HepG2 (cell line): ENCODE results near the gene PPP1R9B. TPM values are rescaled to one million over a fixed set of nuclear protein-coding genes. Genes with fewer than 3 reads are reported as not detected.

Source experiments
- ATAC-seq: fragments of 200-7000 bp; cut with Tn5 transposase; 3 replicates; pipeline ENCODE4 v1.9.1; 2020; ENCODE audit warnings: mild to moderate bottlenecking, moderate library complexity
- BruUV-seq: library from RNA; stranded (reverse); fragments of 400-500 nt; replicated peaks from 2 replicates; lab custom pipeline; 2021; lab: Mats Ljungman, UMichigan
- CTCF ChIA-PET: fragments of 300-600 bp; formaldehyde crosslinking; extraction: SDS; loops from one replicate; lab custom pipeline; 2021; ENCODE audit warnings: low total read pairs, inconsistent platforms, low intra/inter-chr PET ratio; lab: Yijun Ruan, JAX
- POLR2A ChIA-PET: fragments of 350-600 bp; sonication (Branson Sonifier 250); formaldehyde crosslinking; loops from one replicate; lab custom pipeline; 2020; ENCODE audit warnings: antibody characterized with exemption, inconsistent platforms; lab: Yijun Ruan, JAX
- DNase-seq: peaks from one replicate; pipeline ENCODE4 v3.0.0-alpha.2; 2015; ENCODE audit warnings: low spot score
- FAIRE-seq: peaks from 3 replicates; lab custom pipeline; 2011; peaks lifted over from hg19 to GRCh38; lab: Jason Lieb, UNC
- H2AFZ ChIP-seq: one replicate; pipeline ENCODE4 v1.6.1; 2011; ENCODE audit warnings: low read length, inconsistent platforms
- H3K27ac ChIP-seq: fragments of 300-600 bp; 3 replicates; pipeline ENCODE4 v1.8.0; 2011; ENCODE audit warnings: mixed run types, mild to moderate bottlenecking, mixed read lengths, low read length, inconsistent platforms; ENCODE audit not compliant: insufficient read depth; ENCODE audit errors: extremely low read length
- H3K27me3 ChIP-seq, 2 experiments: fragments of 200-600 bp in 1 of 2; 2 replicates in 1 of 2; 3 replicates in 1 of 2; pipeline versions ENCODE4 v1.6.0 to v1.8.0; 2011; ENCODE audit warnings: low read length in 2 of 2, mild to moderate bottlenecking in 2 of 2, moderate library complexity in 2 of 2, inconsistent platforms in 1 of 2; ENCODE audit not compliant: insufficient read depth in 2 of 2, control insufficient read depth in 1 of 2
- H3K36me3 ChIP-seq, 2 experiments: fragments of 200-600 bp in 1 of 2; replicated peaks in 1 of 2; 2 replicates in 1 of 2; 3 replicates in 1 of 2; pipeline versions ENCODE4 v1.5.1 to v1.8.0; 2011; ENCODE audit warnings: low read length in 2 of 2, inconsistent platforms in 1 of 2; ENCODE audit not compliant: insufficient read depth in 2 of 2, control insufficient read depth in 1 of 2
- H3K4me1 ChIP-seq: 2 replicates; pipeline ENCODE4 v1.5.1; 2012; ENCODE audit warnings: low read length, inconsistent platforms; ENCODE audit not compliant: insufficient read depth
- H3K4me2 ChIP-seq: 2 replicates; pipeline ENCODE4 v1.6.0; 2011; ENCODE audit warnings: low read depth, low read length, inconsistent platforms
- H3K4me3 ChIP-seq, 3 experiments: fragments of 200-600 bp in 1 of 3; sonication (generic), shearing (Covaris generic) in 1 of 3; replicated peaks in 1 of 3; 2 replicates each; pipeline ENCODE4 v1.5.1; 2011 to 2016; ENCODE audit warnings: low read length in 3 of 3, inconsistent platforms in 2 of 3, low read depth in 2 of 3, mild to moderate bottlenecking in 2 of 3, control low read depth in 1 of 3, mixed read lengths in 1 of 3; ENCODE audit not compliant: insufficient read depth in 1 of 3
- H3K79me2 ChIP-seq: one replicate; pipeline ENCODE4 v1.6.1; 2011; ENCODE audit warnings: low read length, inconsistent platforms; ENCODE audit not compliant: insufficient read depth
- H3K9ac ChIP-seq: 2 replicates; pipeline ENCODE4 v1.6.0; 2011; ENCODE audit warnings: mild to moderate bottlenecking, low read depth, low read length, inconsistent platforms; ENCODE audit not compliant: insufficient read depth
- H3K9me3 ChIP-seq: 2 replicates; pipeline ENCODE4 v1.5.1; 2012; ENCODE audit warnings: mild to moderate bottlenecking, low read length
- H4K20me1 ChIP-seq: 2 replicates; pipeline ENCODE4 v1.6.0; 2011; ENCODE audit warnings: inconsistent platforms, mild to moderate bottlenecking, low read length, moderate library complexity; ENCODE audit not compliant: insufficient read depth
- CREB3 ChIP-seq: sonication (generic); formaldehyde crosslinking; IDR thresholded peaks from 2 replicates; pipeline ENCODE4 v1.5.0; 2020; ENCODE audit warnings: missing genetic modification reagents
- GABPB1 ChIP-seq: IDR thresholded peaks from 2 replicates; pipeline ENCODE4 v1.6.1; 2016; ENCODE audit warnings: mild to moderate bottlenecking, missing genetic modification reagents, moderate library complexity, missing compliant biosample characterization
- HDAC1 ChIP-seq: sonication (generic); formaldehyde crosslinking; IDR thresholded peaks from 2 replicates; pipeline ENCODE4 v1.5.1; 2020; ENCODE audit warnings: mild to moderate bottlenecking, missing genetic modification reagents
- HNRNPLL ChIP-seq: fragments of 200-400 bp; formaldehyde crosslinking; IDR thresholded peaks from 2 replicates; pipeline ENCODE4 v1.6.1; 2017; ENCODE audit warnings: mild to moderate bottlenecking, low read depth, low read length; ENCODE audit not compliant: poor library complexity, severe bottlenecking
- NPAS2 ChIP-seq: sonication (generic); formaldehyde crosslinking; IDR thresholded peaks from 2 replicates; pipeline ENCODE4 v1.8.0; 2022; ENCODE audit warnings: mild to moderate bottlenecking, missing genetic modification reagents, borderline replicate concordance
- NRL ChIP-seq: sonication (generic); formaldehyde crosslinking; IDR thresholded peaks from 2 replicates; pipeline ENCODE4 v1.5.0; 2020; ENCODE audit warnings: missing genetic modification reagents, mild to moderate bottlenecking, moderate library complexity, borderline replicate concordance
- ZNF317 ChIP-seq: sonication (generic); formaldehyde crosslinking; IDR thresholded peaks from 2 replicates; pipeline ENCODE4 v1.5.0; 2020; ENCODE audit warnings: mild to moderate bottlenecking, missing genetic modification reagents
- ZNF605 ChIP-seq: sonication (generic); formaldehyde crosslinking; IDR thresholded peaks from 2 replicates; pipeline ENCODE4 v1.8.0; 2022; ENCODE audit warnings: mild to moderate bottlenecking, missing genetic modification reagents
- WGBS: methylation state at CpG from one replicate; pipeline ENCODE4 v1.1.6; 2017; ENCODE audit warnings: low lambda C conversion rate; 5-methylcytosine and 5-hydroxymethylcytosine counted together
- in situ Hi-C: cut with HindIII; loops from 2 replicates; pipeline ENCODE4 v1.10.0; 2017; ENCODE audit warnings: low pct_unique_long_range_greater_than_20kb; ENCODE audit not compliant: extremely low pct_ligation_motif_present
- intact Hi-C: fragments of 100-400 bp; cut with micrococcal nuclease; formaldehyde crosslinking; loops from one replicate; pipeline ENCODE4 v1.10.0; 2022; ENCODE audit not compliant: unreplicated experiment
- polyA plus RNA-seq, 8 experiments: library from polyadenylated mRNA; depleted of rRNA in 3 of 8; stranded (reverse) in 7 of 8; unstranded in 1 of 8; fragments of >200 nt; fragmentation: Illumina TruSeq in 4 of 8; extraction: Trizol in 4 of 8; gene quantifications; 2 replicates each; pipeline versions ENCODE4 v1.2.1 to v1.2.3, GENCODE V29; 2011 to 2016; ENCODE audit warnings: low read depth in 4 of 8, missing spikeins in 1 of 8, mixed read lengths in 1 of 8; ENCODE audit not compliant: insufficient read depth in 1 of 8
- total RNA-seq, 5 experiments: library from RNA; depleted of rRNA; stranded (reverse); fragments of >200 nt; fragmentation: Illumina TruSeq; extraction: Trizol; gene quantifications; 2 replicates each; pipeline ENCODE4 v1.2.3, GENCODE V29; 2016; ENCODE audit warnings: low read depth in 1 of 5

Gene PPP1R9B
- total and polyA plus RNA-seq, 2 of the 13 experiments (the other 11 are each of a cell fraction or from before 2014, with no cell fraction given) = 9.4 to 15.8 TPM

- TF ChIP-seq HNRNPLL (no peak), HDAC1 (CRISPR knock-in tag) (no peak)
Measured at GRCh38 chr17:50106393-50107131, 43.9 kb downstream of the PPP1R9B start (continued).

GRCh38 chr17:50105811-50106210 lies 44.7 kb downstream of the PPP1R9B start:
- H3K27me3 ChIP-seq = no peaks in the 10 kb centered on the region
- no peaks in the 10 kb centered on the region for H3K9me3 ChIP-seq
- in situ Hi-C loops = no loop called here
- no peaks in the 10 kb centered on the region; a peak in 1 of 5 replicates for H3K36me3 ChIP-seq
- H3K9ac ChIP-seq = no peak overlapping the region
- CTCF ChIA-PET = no interaction called here
- TF ChIP-seq ZNF317 (CRISPR knock-in tag) (no peak), ZNF605 (CRISPR knock-in tag) (no peak), CREB3 (CRISPR knock-in tag) (no peak), NPAS2 (CRISPR knock-in tag) (no peak), GABPB1 (CRISPR knock-in tag) (no peak), NRL (no peak)
- no peak overlapping the region for H3K4me3 ChIP-seq
- FAIRE-seq (no peak), DNase-seq (no peak), ATAC-seq (no peak)
- WGBS = 96% methylated on average over 16 of the region's 21 CpGs
- H4K20me1 ChIP-seq = no peaks in the 10 kb centered on the region
- no peak overlapping the region for H3K4me2 ChIP-seq
- no TSS peak for BruUV-seq
- POLR2A ChIA-PET = no interaction called here
- H3K27ac ChIP-seq = no peak overlapping the region
- H2AFZ ChIP-seq = no peak overlapping the region
- no peaks in the 10 kb centered on the region for H3K79me2 ChIP-seq
- peaks cover 45% of the 10 kb centered on the region for H3K4me1 ChIP-seq
- intact Hi-C loops = no loop called here
